ENCODE results near the gene MYO1C.

MYO1C gene

DNA sequence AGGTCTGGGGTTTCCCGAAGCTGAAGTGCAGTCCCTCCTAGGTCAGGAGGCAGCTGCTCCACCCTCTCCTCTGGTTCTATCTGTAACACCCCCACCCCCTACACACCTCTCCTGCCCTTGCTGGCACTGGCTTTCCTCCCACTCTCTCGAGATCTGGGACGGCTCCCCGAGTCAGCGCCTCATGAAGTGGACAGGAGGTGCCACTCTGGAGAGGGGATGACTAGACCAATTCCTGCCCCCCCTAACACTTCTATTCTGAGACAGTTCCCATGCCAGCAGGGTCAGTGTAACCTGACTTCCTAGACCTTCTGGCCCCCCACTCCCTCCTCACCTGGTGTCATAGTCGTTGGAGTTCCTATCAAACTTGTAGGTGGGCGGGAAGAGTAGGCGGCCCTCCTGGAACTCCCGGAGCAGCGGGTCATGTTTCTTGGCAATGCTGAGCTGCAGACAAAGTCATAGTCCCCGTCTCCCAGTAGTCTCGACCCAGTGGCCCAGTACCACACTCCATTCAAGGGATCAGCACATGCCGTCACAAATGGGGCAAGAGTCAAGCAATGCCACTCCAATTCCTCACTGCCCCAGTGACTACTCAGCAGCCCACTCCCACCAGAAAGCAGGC, 14.3 kb upstream of the MYO1C start:
- no peak for DNase-seq (ENCODE audit: low spot score)

DNA sequence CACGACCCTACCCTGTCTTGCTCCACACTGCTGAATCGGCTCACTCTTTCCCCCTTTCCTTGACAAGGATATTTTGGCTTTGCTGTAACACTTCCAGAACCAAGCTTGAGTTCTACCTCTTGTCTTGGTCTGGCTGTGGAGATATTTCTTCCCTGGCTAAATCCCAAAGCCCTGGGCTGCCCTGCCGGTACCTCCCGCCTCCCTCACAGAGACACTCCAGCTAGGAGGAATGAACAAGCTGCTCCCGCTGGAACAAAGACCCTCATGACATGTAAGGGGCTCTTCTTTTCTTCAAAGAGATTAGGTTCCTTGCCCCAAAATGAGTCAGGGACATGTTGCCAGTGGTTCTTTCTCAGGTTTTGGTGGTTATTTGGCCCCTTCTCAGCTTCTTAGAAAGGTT, 13.1 kb upstream of the MYO1C start:
- no peak for DNase-seq (ENCODE audit: low spot score)

DNA sequence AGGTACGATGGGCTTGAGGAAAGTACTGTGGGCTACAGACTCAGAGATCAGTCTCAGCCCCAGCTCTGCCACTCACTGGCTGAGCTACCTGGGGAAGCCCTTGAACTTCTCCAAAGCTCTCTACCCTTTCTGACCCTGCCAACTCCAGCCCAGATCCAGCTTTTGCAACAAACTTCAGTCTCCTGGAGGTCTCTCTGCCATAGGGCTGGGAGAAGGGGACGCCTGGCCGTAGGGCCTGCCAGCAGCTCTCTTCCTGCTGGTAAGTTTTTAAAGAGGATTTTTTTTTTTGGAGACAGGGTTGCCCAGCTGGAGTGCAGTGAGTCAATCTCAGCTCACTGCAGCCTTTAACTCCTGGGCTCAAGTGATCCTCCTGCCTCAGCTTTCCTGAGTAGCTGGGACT, 12.4 kb upstream of the MYO1C start:
- no peak for DNase-seq (ENCODE audit: low spot score)

DNA sequence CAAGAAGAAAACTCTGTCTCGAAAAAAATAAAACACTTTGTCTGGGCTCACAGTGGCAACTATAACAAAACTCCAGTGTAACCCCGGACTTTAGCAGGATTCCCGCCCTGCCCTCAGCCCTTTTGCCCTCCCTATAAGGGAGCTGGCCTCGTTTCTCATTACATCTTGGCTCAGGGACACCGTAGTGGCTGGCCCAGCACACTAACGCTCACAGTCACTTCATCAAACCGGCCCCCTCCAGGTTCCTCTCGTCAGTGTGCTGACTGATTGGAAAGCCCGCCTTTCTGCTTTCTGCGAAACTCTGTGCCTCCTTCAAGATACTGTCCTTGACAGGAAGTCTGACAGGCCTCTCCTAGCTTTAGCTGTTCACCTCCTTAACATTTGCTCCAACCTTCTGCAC, 11.2 kb upstream of the MYO1C start:
- no peak for DNase-seq (ENCODE audit: low spot score)

DNA sequence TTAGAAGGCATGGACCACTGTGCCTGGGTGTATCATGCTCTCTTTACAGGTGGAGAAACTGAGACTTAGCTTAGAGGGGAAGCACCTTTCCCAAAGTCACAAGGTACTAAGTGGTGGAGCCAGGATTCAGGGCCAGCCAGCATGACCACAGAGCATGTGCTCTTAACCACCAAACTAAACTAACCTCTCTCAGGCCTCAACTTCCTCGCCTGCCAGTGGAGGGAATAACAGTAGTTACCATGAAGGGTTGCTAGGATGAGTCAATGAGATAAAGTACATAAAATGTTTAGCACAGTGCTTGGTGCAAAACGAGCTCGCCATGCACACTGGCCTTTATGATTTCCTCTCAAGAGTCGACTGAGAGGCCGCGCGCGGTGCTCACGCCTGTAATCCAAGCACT, 6.4 kb upstream of the MYO1C start:
- DNase-seq (ENCODE audit: low spot score) = no peak

DNA sequence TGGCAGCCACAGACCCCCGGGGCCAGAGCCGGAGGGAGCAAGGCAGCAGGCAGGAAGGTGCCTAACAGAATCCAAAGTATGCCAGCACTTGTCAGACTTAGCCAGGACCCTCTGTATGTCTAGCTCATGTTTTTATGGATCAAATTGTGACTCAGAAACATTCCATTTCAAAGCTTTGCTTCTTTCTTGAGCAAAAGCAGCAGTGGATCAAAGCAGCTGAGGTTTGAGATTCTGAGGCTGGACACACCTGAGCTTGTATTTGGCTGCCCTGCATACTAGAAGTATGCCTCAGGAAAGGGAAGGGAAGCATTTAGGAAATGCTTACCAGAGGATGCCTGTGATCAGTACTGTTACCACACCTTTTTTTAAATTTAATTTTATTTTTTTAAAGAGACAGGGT, 5.7 kb upstream of the MYO1C start:
- DNase-seq (ENCODE audit: low spot score) = no peak

DNA sequence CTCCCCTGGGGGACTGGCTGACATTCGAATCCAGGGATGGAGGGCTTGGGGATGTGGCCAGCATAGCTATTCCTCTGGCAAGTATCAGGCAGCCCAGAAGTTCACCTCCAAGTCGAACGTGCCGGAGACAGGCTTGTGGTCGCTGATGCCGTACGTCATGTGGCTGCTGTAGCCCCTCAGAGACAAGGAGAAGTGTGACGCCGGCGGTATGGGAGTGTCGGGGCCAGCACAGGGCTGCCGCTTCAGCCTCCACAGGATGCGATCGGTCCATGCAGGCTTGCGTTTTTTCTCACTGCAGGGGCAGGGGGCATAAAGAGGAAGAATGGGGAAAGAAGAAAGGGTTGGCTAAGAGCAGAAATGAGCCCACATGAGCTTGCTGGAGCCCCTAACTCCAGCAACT, 5.3 kb upstream of the MYO1C start:
- DNase-seq (ENCODE audit: low spot score) = no peak

DNA sequence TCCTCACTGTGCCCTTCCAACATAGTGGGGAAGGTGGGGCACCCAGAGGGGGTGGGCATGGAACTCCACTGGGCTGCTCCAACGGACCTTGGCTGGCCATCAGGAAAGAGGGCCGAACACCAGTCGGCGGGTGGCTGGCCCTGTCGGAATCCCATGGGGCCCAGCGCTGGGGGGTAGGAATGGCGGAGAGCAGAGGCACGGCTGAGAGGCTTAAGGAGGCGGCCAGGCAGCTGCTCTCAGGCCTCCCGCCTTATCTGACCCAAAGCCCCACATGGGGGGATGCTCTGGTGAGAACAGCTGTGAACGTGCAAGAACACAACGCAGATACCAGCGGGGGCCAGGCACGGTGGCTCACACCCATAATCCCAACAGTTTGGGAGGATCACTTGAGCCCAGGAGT, 4.4 kb upstream of the MYO1C start:
- no peak for DNase-seq (ENCODE audit: low spot score)

DNA sequence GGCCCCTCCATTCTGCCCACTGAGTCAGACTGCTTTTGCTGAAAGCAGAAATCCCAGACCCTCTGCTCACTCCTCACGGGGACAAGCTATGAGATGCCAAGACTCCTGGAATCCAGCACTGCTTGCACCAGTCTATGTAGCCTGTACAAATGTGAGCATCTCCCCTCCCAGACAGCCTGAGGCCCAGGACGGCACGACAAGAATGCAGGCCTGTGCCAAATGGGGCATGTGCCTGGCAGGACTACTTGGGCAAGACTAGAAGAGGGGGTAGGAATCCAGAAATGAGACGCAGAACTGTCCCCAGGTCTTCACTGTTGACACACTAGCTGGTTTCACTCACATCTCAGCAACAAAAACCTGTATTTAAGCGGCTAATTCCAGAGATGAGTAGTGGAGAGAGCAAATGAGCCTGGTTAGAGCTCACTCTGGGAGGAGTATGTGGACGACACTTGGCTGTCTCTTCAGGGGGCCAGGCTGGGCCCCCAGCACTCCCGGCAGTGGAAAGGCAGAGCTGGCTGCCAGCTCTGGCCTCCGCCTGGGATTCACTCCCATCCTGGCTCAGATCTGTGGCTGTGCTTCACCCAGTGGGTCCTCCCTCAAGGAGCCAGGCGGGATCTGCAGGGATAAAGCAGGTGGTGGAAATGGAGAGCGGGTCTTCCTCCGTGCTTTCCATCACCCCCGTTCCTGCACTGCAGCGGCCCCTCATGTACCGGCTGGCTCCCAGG, 2.9 kb upstream of the MYO1C start:
- peak; percentile 76 for DNase-seq (ENCODE audit: low spot score)

DNA sequence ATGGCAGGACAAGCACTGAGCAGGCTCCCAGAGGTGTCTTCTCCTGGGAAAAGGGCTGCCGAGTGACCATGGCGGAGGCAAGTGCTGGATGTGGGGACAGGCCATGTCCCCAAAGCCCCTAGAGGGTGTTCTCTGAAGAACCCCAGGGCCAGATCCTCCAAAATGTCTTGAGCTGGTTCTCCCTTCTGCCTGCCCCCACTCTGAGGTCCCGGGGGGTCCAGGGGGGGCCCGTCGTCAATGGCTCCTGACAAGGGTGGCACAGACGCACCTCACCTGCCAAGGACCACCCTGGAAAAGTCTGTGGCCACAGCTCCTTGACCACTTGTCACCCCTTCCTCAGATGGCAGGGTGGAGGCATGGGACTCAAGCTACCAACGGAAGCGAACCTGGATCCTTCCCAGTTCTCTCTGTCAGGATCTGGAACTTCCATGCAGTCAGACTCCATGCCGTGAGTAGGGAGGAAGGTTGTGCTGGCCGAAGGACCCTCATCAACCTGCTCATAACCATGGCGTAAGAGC, 2.3 kb upstream of the MYO1C start:
- no peak for DNase-seq (ENCODE audit: low spot score)

DNA sequence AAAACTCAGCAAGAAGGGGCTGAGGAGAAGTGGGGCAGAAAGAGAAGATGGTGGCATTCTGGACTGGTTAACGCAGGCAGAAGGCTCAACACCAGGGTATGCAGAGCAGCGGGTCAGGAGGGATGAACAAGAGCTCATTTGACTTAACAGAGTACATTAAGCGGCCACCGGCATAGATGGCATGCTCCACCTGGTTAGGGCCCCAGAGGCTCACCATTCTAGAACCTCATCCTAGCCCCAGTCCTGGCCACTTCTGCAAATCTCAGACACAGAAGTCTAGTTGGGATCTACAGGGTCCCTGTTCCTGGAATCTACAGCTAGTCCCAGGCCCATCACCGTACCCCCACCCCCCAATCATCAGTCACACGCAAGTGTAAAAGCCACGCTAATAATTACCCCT, 1.7 kb upstream of the MYO1C start:
- no peak for DNase-seq (ENCODE audit: low spot score)

DNA sequence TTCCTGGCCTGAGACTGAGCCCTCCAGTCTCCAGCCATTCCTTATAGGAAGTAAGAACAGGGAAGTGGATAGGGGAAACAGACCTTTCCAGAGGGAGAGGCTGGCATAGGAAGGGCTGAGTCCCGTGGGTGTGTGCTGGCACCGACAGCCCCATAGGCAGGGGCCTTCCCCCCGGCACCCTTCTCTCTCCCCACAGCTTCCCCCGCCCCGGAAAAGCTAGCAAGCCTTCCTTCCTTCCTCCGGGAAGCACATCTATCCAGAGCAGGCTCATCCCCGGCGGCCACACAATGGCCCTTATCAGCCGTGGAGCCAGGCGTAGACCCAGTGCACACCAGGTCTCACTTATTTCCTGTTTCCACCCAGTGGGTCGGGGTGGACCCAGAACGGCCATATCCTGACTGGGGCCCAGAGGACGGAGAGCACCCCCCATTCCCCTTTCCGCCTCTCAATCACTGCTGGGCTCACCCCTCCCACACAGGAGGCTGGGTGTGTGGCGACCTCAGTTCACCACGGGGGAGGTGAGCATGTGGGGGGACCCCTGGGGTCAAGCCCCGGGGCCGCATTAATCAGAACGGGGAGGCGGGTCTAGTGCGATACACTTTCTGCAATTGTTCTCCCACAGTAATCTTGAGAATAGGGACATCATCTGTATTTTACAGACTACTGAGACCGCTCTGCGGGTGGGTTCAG, 950 bp upstream of the MYO1C start:
- DNase-seq (ENCODE audit: low spot score) = no peak

DNA sequence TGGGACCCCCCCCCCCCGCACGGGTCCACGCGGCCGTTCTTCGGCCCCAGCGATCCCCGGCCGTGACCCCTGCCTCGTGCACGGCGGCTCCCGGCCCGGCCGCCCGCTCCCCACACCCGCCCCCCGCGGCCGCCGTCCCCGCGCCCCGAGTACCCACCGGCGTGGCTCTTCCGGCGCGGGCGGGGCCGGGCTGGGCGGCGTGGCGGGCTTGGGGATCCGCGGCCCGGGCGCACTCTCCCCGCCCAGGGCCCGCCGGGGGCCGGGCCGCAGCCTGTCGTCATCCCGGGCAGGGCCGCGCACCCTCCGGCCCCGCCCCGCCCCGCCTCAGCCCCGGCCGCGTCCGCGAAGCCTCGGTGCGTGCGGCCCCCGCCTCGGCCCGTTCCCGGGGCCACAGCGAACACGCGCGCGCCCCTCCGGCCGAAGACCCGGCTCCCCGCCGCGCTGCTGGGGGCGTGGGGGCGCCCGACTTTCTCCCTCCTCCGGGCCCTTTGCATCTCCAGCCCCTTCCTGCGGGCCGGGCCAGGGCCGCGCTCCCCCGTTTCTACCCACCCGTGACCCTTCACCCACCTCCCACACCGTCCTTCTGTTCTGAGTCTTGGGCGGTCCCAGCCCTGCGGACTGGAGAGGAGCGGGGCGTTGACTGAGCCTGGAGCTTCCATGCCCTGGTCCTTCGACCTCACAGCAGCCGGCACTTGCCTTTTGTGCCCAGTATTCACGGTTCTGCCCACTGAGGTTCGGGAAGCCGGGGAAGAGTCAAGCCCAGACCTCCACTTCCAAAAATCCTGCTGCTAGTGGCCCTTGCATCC, 840 bp downstream of the MYO1C start:
- peak; percentile 95 for DNase-seq (ENCODE audit: low spot score)

DNA sequence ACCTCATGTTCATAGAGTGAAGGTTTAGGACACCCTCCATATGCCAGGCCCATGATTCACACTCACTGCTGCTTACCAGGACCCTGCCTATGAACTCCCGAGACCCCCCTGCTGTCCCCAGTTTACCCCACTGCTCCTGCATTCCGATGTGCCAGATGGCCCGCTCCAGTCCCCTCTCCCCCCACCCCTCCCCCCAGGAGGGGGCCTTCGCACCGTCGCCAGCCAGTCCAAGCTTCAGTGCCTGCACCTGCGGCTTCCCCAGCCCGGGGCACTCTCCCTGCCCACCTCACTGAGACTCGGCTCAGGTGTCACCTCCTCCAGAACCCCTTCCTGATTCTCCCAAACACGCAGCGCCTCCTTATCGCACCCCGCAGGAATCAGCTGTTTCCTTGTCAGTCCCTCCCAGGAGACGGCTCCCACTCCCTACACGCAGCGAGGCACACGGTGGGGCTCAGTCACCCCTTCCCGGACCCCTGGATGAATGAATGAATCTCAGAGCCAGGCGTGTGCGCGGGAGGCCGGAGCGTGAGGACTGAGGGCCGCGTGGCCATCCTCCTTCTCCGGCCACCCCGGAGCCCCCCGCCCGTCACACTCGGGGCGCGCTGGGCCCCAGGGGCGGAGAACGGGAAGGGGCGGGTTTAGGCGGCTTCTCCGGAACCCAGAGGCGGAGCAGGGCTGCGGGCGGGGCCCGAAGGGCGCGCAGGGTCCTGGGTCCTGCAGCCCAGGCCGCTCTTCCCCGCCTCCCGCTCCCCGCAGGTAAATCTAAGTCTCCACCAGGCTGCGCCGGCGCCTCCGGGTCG, 1.6 kb downstream of the MYO1C start:
- DNase-seq (ENCODE audit: low spot score) = peak; percentile 76

DNA sequence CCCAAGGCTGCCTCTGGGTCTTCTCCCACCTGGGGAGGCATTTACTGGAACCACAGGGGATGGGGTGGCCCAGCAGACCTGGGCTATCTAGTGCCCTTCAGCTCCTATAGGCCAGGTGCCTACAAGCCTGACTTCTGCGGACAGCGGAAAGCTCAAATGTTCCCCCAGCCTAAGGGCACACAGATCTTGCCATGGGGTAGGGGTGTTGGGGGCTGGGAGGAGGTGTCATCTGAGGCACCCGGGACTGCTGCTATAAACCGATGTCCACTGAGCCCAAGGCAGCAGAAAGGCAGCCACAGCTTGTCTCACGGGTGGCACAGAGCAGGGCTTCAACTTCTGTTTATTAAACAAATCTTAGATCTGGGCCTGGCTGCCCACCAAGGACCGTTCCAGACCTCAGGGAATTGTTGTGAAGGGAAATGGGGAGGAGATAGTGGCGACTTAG, 3.6 kb downstream of the MYO1C start:
- no peak for DNase-seq (ENCODE audit: low spot score)

DNA sequence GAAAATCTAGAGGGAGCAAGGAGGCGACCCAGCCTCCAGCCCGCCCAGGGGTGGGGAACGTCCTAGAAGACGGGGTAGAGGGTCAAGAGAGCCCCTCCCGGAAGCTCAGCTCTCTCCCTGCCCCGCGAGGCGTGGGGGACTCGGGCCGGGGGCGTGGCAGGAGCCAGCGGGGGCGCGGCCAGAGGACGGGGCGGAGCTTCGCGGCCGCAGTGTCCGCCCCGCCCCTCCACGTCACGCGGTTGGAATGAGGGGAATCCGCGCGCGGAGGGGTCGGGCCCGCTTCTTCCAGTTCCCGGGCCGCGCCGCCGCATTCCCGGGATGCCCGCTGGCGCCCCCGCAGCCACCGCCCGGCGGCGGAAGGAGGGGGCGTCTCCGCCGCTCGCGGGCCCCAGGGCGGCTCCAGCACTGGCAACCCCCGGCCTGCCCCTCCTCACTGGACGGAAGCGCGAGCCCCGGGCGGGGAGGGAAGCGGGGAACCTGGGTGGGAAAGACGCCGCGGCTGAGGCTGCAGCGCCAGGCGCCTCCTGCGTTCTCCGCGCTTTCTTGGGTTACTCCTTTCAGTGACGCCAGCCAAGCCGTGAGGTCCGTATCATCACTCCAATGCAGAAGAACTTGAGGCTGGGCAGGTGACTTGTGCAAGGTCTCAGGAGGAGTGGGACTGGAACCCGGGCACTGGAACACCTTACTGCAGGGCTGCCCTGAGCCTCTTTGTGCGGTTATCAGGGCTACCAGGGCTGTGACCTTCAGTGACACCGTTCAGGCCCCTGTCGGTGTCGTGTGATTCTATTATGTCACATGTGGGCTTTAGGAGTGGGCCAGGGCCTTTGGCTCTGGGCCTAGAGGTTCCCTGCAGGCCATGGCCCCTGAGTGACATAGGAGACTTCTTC, 4.3 kb downstream of the MYO1C start:
- peak; percentile 95 for DNase-seq (ENCODE audit: low spot score)

DNA sequence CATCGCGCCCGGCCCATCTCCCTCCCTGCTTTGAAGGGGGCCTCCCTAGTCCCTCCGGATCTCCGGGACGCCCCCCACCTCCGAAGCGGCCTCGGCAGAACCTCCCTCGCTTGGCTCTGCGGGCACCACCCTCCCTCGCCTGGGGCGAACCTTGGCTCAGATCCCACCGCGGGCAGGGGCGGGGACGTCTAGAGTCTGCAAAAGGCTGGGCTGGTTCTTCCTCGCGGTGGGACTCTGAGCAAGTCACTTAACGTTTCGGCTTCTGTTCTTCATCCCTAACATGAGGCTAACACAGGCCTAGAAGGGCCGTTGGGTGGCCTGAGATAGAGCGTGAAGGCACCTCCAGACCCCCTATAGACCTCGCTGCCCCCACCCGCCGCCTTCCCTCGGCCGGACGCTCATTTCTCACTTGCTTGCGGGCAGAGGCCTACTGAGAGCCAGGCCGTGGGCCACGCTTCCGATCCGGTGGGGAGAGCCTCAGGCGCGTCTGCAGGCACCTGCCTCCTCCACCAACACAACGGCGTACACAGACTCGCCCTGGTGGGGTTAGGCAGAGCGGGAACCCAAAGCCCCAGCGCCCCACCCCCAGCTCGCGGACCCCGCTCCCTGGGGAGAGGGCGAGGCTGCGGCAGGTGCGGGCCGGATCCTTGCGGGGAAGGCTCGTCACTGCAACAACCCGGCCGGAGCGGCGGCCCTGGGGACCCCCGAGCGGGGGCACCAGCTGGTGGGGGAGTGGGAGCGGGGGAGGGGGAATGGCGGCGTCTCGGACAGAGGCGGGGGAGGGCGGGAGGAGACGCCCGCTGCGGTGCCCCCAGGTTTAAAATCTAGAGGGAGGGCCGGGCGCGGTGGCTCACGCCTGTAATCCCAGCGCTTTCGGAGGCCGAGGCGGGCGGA, 5.4 kb downstream of the MYO1C start:
- peak; percentile 77 for DNase-seq (ENCODE audit: low spot score)

DNA sequence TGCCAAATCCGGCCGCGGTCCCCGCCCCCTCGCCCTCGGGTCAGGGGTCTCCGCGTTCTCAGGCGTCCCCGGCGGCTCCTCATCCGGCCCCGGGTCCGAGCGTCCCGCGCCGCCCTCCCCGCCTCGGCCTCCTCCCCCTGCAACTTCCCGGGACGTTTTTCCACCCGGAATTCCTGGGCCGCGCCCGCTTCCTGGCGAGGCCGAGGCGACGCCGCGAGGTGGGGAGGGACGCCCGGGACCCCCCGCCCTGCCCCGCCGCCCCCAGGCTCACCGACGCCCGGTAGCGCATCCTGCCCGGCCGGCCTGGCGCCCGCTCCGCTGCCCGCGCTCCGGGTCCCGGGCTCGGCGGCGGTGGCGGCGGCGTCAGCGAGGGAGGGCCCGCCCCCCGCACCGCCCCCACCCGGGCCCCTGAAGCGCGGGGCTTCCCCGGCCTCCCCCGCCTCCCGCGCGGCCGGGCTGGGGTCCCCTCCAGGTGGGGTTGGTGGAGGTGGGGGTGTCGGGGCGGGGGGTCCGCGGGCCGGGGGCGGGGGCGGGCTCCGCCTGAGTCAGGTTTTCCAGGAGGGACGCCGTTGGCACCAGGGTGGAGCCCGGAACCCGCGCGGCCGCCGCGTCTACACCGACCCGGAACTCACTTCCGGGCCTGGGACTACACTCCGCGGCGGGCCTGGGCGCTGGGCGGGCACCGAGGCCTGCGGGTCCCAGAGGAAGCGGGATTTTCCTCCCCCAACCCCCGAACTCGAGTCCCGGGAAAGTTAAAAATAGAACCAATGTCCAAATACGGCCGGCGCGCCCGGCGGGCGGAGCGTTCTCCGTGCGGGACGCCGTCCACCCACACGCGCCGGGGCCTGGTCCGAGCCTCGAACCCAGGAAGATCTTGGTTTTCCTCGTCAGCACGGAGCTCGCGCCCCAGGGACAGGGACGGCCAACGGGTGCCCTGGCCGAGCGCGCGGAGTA, 6.8 kb downstream of the MYO1C start:
- peak; percentile 70 for DNase-seq (ENCODE audit: low spot score)

Data from AG20443 (cell line).